Thyroid gland (tissue), 4 donors: ENCODE results near the gene DUSP5.

Experiments
- POLR2A ChIP-seq, 2 donors: fragments of 450-650 bp; IDR thresholded peaks; one replicate each; pipeline ENCODE4 v1.6.1; 2017; ENCODE audit warnings: antibody characterized with exemption in 2 of 2, mild to moderate bottlenecking in 2 of 2, moderate library complexity in 1 of 2
- TF ChIP-seq, protein P1 (sequence below), 6 experiments: fragments of 200-600 bp in 3 of 6; fragments of 450-650 bp in 3 of 6; sonication (generic) in 3 of 6; IDR thresholded peaks; one replicate each; pipeline ENCODE4 v1.5.1; 2016 to 2019; ENCODE audit warnings: antibody characterized with exemption in 6 of 6, mild to moderate bottlenecking in 2 of 6, inconsistent platforms in 1 of 6, moderate library complexity in 1 of 6

DNA sequence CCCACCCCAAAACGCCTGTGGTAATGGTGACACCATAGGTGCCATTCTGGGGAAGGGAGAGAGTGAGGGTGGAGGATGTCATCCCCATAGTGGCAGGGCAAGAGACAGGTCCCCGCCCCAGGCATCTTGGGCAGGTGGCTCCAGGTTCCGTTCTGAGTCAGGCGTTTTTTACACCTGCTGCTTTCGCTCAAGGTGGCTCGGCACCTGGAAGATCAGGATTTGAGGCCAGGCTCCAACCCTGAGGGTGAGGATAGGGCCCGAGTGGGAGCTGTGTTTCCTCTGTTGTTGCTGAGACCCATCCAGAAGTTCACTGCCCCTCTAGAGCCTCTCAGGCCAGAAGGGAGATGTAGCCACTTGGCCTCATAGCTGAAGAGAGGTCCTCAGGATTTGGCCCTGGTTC lies 36.6 kb upstream of the DUSP5 start:
- TF ChIP-seq, protein P1, sequence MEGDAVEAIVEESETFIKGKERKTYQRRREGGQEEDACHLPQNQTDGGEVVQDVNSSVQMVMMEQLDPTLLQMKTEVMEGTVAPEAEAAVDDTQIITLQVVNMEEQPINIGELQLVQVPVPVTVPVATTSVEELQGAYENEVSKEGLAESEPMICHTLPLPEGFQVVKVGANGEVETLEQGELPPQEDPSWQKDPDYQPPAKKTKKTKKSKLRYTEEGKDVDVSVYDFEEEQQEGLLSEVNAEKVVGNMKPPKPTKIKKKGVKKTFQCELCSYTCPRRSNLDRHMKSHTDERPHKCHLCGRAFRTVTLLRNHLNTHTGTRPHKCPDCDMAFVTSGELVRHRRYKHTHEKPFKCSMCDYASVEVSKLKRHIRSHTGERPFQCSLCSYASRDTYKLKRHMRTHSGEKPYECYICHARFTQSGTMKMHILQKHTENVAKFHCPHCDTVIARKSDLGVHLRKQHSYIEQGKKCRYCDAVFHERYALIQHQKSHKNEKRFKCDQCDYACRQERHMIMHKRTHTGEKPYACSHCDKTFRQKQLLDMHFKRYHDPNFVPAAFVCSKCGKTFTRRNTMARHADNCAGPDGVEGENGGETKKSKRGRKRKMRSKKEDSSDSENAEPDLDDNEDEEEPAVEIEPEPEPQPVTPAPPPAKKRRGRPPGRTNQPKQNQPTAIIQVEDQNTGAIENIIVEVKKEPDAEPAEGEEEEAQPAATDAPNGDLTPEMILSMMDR (IDR thresholded peaks at IDR 0.05) = no peak
- no peak for TF ChIP-seq POLR2A (IDR thresholded peaks at IDR 0.05)
